NOMO-1 treated with DMSO at 0.1 percent for 48 hours (cell line): ENCODE results near the gene GAL3ST2.
"Not testable (repeated sequence)": the region's sequence is repeated elsewhere in the genome, so short reads cannot be mapped to it uniquely, and the experiment has no call there.

Experiments used
- DNase-seq: peaks from one replicate; lab custom pipeline; 2025; ENCODE audit not compliant: unreplicated experiment; lab: John Stamatoyannopoulos, UW

GAL3ST2 gene

DNA sequence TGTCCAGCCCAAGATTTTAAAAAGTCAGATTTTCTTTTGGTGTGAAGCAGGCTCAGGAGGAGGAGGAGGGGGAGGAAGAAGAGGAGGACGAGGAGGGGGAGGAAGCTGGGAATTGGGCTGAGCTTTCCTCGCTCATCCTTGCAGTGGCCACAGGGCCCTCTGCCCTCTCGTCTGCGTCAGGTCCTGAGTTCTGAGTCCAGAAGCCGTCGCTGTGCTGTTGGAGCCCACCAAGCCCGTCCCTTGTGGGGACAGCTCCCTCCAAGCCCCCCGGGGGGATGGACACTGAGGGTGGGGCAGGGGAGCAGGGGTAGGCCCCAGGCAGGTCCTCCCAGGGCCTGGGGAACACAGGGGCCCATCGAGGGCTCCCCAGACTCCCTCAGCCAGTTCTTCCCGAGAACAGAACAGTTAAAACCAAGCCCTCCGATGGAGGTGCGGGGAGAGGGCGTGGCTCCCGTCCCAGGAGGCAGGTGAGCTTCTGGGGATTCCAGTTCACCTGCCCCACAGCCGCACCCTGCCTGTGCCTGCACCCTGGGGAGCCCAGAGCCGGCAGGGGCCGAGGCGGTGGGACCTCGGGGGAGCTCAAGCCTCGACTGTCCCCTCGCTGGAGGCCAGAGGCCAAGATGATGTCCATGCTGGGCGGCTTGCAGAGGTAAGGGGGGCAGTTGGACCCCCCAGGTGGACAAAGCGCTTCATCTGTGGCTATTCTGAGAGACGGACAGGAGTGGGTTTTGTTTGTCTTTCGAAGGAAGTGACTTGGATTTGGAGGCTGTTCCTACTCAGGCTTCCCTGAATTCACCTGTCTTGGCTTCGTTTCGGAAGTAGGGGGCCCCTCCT, at the start of gene GAL3ST2:
Gene GAL3ST2, plus strand, starts transcription at position 487 of the 834 bp plus-strand sequence. Its CDS starts 134 bp downstream, at position 621.
- DNase-seq: no peak

DNA sequence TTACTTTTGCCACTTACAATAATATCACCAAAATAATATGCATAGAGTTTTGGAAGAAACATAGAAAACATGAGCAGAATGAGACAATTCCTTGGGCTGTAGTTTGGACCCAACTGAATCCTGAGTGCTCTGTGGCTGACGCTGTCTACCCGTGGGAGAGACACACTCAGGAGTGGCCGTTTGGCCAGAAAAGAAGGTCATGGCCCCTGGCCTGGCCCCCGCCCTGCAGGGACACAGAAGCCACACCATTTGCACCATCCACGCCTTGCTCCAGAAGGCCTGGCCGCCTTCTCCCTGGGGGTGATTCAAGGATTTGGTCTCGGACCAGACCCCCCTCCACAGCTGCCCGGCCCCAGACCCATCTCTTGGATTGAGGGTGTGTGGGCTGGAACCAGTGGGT, 48.6 kb upstream of the GAL3ST2 start:
- no peak for DNase-seq

DNA sequence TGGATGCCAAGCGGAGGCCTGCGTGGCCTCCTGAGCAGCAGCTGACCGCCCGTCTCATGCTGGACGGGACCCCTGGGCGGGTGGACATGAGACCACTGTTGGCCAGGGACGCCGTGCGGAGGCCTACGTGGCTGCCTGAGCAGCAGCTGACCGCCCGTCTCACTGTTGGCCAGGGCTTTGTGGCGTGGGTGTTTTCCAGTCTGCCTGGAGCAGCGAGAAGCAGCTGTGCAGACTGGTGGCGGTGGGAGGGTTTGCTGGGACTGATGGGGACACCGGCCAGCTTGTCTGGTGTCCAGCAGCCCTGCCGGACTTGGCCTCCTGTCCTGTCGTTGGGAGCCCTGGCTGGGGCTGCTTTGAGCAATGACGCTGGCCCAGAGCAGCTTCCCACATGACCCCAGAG, 48.0 kb upstream of the GAL3ST2 start:
- DNase-seq: no peak

DNA sequence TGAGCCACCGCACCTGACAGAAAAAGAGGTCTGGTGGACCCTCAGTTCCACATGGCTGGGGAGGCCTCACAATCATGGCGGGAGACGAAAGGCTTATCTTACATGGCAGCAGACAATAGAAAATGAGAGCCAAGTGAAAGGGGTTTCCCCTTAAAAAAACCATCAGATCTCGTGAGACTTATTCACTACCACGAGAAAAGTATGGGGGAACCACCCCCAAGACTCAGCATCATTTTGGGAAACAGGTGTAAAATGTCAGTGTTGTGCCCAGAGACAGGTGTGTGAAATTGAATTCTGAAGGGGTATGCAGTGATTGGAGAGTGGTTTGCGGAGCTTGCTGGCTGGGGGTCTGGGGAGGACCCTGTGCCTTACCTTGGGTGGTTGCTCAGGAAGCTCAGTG, 46.8 kb upstream of the GAL3ST2 start:
- no peak for DNase-seq

DNA sequence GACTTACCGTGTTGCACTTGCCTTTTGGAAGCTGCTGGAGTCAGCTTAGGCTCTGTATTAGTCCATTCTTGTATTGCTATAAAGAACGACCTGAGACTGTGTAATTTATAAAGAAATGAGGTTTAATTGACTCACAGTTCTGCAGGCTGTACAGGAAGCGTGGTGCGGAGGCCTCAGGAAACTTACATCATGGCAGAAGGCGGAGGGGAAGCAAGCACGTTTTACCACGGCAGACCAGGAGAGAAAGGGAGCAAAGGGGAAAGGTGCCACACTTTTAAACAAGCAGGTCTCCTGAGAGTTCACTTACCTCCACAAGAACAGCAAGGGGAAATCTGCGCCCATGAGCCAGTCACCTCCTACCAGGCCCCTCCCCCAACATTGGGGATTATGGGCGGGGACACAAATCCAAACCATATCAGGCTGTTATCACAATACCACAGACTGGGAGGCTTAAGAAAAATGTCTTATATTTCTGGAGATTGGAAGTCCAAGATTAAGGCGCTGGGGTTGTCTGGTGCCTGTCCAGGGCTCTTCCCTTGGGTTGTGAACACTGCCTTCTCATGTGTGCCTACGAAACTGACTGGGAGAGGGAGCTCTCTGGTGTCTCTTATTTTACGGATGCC, 45.8 kb upstream of the GAL3ST2 start:
- peak; percentile 24 for DNase-seq

DNA sequence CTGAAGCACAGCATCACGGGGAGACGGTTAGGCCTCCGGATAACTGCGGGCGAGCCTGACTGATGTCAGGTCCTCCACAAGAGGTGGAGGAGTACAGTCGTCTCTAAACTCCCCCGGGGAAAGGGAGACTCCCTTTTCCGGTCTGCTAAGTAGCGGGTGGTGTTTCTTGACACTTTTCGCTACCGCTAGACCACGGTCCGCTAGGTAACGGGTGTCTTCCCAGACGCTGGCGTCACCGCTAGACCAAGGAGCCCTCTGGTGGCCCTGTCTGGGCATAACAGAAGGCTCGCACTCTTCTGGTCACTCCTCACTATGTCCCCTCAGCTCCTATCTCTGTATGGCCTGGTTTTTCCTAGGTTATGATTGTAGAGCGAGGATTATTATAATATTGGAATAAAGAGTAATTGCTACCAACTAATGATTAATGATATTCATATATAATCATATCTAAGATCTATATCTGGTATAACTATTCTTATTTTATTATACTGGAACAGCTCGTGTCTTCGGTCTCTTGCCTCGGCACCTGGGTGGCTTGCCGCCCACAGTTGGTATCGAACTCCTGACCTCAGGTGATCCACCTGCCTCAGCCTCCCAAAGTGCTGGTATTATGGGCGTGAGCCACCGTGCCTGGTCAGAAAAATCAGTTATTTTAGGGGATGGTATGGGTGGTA, 44.0 kb upstream of the GAL3ST2 start:
- DNase-seq: peak; percentile 2

DNA sequence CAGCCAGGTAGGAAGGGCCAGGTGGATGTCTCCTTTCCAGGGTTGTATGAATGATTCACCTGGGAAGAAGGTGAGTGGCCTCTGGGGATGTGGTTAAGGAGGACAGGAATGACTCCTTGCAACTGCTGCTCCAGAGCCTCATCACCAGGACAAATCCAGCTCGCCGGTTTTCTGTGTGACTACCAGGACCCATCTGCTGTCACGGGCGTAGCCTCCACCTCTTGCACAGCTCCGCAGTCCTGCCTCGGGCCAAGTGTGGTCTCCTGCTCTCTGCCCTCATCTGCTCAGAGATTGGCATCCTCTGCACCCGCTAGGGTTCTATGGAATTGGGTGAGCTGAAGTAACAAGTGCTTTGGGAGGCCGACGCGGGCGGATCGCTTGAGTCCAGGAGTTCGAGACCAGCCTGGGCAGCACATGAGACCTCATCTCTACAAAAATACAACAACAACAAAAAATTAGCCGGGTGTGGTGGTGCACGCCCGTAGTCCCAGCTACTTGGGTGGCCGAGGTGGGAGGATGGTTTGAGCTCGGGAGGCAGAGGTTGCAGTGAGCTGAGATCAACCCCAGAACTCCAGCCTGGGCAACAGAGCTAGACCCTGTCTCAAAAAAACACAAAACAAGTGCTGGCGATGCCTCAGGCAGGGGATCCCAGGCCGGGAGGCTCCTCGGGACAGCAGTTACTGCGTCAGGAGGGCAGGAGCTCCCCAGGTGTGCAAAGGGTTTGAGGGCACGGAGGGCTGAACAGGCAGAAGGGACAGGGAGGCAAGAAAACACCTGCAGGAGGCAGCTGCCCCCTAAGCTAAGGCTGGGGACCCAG, 43.0 kb upstream of the GAL3ST2 start:
- DNase-seq: no peak

DNA sequence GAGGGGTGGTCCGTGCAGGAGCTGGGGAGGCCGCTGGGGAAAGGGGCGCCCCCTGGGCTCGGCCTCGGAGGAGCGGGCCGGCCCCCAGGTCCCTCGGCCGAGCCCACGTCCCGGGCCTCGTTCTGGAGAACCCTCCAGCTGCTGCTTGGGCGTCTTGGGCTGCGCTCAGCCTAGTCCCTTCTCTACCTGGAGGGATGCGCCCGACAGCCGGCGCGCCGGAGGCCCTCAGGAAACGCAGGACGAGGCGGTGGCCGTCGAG, 42.5 kb upstream of the GAL3ST2 start:
- no peak for DNase-seq

DNA sequence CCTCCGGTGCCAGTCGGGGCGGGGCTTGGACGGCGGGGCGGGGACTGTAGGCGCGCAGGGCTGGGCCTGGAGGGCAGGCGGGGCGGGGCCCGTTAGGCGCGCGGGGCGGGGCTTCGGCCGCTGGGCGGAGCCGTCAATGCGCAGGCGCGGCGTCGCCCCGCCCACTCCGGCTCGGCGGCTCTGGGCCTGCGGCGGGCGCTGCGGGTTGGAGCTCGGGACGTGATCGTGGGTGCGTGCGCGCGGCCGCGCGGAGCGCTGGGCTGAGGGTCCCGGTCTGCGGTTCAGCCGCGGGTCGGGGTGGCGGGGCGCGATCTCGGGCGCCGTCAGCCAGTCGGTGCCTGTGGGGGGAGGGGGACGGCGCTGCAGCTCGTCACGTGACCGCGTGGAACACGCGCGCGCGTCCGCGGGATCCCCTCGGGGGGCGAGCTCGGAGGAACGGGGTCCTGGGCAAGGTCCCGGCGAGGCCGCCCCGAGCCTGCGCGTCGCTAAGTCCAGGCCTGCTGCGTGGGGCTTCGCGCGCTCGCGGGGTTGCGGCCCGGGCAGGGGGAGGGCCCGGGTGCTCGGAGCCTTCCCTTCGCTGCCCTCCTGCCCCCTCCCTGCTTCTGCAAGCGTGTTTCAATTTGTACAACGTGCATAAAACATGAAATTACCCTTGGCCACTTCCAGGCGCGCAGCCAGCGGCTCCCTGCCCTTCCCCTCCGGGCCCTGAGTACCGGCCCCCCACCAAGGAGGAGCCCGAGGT, 42.0 kb upstream of the GAL3ST2 start, which contains the start of gene D2HGDH:
Gene D2HGDH, plus strand, starts transcription at position 164 of the 742 bp plus-strand sequence. CDS start 595 bp downstream, outside the sequence.
- DNase-seq: peak; percentile 68

DNA sequence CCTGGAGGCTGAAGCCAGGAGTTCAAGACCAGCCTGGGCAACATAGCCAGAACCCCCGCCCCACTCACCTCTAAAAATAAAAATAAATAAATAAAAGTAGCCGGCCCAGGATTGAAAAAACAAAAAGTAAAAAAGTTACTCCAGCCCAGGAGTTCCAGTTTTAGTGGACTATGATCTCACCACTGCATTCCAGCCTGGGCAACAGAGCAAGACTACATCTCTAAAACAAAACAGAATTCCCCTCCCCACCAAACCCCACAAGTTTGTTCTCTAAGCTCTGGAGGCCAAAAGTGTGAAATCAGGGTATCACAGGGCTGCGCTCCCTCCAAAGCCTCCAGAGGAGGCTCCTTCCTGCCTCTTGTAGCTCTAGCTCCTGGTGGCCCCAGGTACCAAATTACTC, 40.5 kb upstream of the GAL3ST2 start:
- DNase-seq: no peak

DNA sequence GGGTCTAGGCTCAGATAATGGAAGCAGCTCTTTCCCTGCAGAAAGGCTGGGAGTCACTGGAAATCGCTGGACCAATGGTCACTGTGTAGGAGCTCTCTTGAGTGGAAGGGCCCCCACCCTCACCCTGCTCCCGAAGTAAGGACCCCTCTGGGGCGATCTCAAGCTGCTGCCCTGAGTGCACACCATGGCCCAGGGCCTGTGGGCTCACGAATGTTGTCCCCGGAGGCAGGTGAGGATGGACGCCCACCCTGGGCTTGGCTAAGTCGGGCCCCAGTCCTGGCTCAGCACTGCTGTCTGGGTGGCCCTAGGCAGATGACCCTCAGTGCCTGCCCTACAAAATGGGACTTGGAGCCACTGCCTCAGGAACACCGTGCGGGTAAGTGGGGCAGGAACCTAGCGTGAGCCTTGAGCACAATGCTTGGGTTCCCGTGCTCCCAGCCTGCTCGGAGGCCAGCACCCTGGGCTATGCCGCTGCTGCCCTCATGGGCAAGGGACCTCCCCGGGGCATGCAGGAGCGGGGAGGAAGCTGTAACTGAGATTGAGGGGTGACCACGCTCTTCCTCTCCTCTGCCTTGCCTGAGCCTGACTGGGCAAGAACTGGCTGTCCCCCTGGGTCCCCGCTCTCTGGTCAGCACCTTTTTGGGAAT, 38.5 kb upstream of the GAL3ST2 start:
- DNase-seq: no peak

DNA sequence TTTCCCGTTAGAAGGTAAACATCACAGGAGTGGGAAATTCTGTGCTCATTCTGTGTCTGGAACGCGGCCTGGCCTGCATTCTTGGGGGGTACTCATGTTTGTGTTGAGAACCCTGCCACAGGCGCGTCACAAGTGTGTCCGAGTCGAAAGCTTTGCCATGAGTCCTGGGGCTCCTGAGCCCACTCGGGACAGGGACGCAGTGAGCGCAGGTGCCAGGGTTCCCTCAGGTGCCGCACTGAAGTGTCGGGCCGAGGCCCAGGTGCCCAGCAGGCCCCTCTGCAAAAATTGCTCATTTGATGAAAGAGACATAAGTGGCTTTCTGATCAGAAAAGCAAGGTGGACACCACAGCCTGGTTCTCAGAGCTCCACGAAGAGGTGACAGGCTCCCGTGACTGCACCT, 37.4 kb upstream of the GAL3ST2 start:
- no peak for DNase-seq

DNA sequence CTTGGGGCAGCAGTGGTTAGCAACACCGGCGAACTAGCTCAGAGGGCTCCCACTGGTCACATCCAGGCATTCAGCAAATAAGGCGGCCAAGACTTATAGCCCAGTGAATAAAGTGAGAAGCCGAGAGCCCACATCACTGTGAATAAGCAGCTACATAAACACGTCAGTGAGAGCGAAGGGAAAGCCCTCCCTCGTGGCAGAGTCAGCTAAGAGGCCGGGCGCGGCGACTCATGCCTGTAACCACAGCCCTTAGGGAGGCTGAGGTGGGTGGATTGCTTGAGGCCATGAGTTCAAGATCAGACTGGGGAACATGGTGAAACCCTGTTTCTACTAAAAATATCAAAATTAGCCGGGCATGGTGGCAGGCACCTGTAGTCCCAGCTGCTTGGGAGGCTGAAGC, 37.0 kb upstream of the GAL3ST2 start:
- no peak for DNase-seq

DNA sequence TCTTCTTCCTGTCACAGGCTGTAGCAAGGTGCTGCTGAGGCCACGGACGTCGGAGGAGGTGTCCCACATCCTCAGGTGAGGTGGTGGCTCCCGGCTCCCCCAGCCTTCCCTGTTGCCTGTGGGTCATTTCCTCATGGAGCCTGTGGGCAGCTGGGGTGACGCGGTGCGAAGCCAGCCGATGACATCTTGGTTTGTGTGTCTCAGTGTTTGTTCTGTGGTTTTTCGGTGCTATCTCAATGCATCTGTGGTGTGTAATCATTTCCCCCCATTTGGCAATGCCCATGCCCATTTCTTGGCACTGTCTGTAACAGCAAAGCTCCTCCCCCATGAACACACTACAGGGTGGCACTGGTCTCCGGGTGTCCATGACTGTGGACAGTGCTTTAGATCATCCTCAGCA, 35.6 kb upstream of the GAL3ST2 start:
- no peak for DNase-seq

DNA sequence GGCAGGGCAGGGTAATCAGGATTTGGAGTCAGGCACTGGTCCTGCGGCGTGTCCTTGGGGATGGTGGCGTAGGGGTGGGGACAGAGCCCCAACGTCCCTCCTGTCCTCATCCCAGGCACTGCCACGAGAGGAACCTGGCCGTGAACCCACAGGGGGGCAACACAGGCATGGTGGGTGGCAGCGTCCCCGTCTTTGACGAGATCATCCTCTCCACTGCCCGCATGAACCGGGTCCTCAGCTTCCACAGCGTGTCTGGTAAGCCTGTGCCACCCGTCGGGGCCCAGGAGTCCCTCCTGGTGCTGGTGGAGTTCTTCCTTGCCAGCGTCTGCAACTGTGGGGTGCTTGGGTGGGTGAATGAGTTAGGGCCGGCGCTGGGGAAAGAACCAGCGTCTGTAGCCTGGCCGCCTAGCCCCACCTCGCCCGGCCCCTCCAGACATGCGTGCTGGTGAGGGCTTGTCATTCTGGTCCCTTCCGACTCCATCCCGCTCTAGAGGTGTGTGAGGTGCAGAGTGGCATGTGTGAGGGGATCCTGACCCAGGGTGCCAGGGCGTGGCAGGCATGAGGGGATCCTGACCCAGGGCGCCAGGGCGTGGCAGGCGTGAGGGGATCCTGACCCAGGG, 34.2 kb upstream of the GAL3ST2 start:
- no peak for DNase-seq

DNA sequence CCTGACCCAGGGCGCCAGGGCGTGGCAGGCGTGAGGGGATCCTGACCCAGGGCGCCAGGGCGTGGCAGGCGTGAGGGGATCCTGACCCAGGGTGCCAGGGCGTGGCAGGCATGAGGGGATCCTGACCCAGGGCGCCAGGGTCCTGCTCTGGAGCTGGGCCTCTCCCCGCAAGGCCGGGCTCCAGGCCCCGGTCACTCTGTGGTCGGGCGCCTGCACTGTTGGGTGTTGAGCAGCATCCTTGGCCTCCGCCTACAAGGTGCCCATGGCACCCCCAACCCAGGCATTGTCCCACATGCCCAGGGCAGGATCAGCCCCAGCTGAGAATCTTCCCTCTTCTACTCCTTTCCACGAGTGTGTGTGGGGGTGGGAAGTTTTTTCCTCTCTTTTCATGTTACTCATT, 33.6 kb upstream of the GAL3ST2 start:
- not testable (repeated sequence) for DNase-seq

DNA sequence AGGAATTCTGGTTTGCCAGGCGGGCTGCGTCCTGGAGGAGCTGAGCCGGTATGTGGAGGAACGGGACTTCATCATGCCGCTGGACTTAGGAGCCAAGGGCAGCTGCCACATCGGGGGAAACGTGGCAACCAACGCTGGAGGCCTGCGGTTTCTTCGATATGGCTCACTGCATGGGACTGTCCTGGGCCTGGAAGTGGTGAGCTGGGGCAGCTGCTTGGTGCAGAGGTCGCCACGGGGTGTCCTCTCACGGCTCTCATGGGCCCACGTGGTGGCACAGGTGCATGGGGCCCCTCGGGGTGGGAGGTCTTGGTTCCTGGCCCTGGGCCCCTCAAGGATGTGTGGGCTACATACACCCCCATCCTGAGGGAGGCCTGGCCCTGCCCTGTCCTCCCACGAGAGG, 33.0 kb upstream of the GAL3ST2 start:
- DNase-seq: no peak

DNA sequence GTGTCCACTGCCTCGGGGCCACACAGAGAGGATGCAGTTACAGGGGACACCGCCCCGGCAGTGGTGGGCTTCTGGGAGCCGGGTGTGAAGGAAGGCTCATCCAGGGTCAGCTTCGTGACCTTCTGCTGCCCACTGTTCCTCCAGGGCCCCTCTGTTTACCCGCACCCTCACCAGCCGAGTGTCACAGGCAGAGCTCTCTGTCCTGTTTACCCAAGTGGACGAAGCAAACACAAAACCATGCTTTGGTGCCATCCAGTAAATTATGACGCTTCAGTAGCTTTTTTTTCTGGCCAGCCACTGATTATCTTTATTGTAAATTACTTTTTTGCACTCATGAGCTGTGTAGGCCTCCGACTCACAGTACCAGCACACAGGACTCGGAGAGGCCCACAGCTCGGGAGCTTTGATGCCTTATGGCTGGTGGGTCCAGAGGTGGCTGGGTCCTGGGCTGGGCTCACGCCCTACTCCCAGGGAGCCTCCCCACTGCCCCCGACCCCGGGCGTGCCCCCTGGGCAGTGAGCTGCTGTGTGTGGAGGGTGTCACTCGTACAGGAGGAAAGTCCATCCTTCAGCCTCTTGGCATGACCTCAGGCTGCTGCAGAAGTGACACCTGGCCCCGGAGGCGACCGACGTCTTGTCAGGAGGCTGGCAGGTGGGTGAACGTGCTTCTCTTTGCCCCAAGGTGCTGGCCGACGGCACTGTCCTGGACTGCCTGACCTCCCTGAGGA, 32.4 kb upstream of the GAL3ST2 start:
- no peak for DNase-seq

DNA sequence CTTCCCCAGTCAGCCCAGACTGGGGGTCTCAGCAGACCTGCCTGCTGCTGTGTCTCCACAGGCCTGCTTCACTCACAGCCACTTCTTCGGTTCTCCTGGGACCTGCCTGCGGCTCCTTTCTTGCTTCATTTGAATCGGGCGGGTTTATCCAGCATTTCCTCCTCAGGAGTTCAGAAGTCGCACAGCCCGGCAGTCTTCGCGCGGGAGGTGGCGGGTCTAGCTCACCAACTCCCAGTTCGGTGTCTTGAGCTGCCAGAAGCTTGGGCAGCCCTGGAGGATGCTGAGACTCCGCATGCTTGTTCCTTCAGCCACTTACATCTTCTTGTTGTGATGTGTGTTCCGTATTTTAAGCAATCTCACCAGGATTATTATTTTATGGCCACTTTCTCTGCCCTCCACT, 31.3 kb upstream of the GAL3ST2 start:
- no peak for DNase-seq
